Measurements from ENCODE around the gene TMPRSS9. TPM values are rescaled to one million over a fixed set of nuclear protein-coding genes. Genes with fewer than 3 reads are reported as not detected.

The TMPRSS9 gene
- total RNA-seq (2014; rRNA removed; shearing (Covaris generic)) = not detected in 2 replicates
- 0.28 TPM in 1 of 2 replicates, not detected in the other for polyA plus RNA-seq (2016; fragmentation: Nextera tagmentation; extraction: Ambion mirVana)

- Histone ChIP-seq H3K79me2 (ENCODE audit: insufficient read depth) (no peaks in the 10 kb centered on the region), H3K4me2 (ENCODE audit: unreplicated experiment) (no peak within 1 kb of the TSS), H4K20me1 (ENCODE audit: insufficient read depth) (no peaks in the 10 kb centered on the region), H3K4me1 (ENCODE audit: insufficient read depth) (no peaks in the 10 kb centered on the region), H3F3A (ENCODE audit: insufficient read depth) (no peaks in the 10 kb centered on the region; the same call in 1 of the 2 replicates), H3K9me3 (ENCODE audit: low read depth) (no peaks in the 10 kb centered on the region), H3K36me3 (ENCODE audit: low read depth) (no peaks in the 10 kb centered on the region), H3K27me3 (replicated peaks; ENCODE audit: insufficient read depth) (peaks cover 6% of the 10 kb centered on the region; the same call in 1 of the 2 replicates), H3K4me3 (no peak within 1 kb of the TSS), H3K9me2 (ENCODE audit: insufficient read depth) (no peaks in the 10 kb centered on the region), H3K9ac (no peak within 1 kb of the TSS), H3K27ac (no peak within 1 kb of the TSS), H2AFZ (no peak within 1 kb of the TSS)
- in situ Hi-C loops (cut with MboI) = no loop called here
- no peak for DNase-seq
- TF ChIP-seq EZH2phosphoT487 (IDR thresholded peaks at IDR 0.05; ENCODE audit: insufficient read depth, low read depth) = no peak
- no peak for TF ChIP-seq EZH2 (IDR thresholded peaks at IDR 0.05; ENCODE audit: insufficient read depth, poor library complexity, severe bottlenecking)
- 23 to 46% methylated on average over 22 to 43 of the region's 44 CpGs for WGBS, 2 experiments (ENCODE audit: low coverage in 1 of 2, low lambda C conversion rate in 2 of 2, missing lambda C conversion rate in 2 of 2)
Observed at GRCh38 chr19:2359992-2360685, at the start of gene TMPRSS9. Gene TMPRSS9, plus strand, starts transcription at chr19:2360265. Its CDS starts 29,521 bp downstream, at chr19:2389786.

- no peaks in the 10 kb centered on the region for H3K9me2 ChIP-seq (ENCODE audit: insufficient read depth)
- no peak overlapping the region for H3K4me3 ChIP-seq
- TF ChIP-seq EZH2phosphoT487 (IDR thresholded peaks at IDR 0.05; ENCODE audit: insufficient read depth, low read depth) (no peak), EZH2 (IDR thresholded peaks at IDR 0.05; ENCODE audit: insufficient read depth, poor library complexity, severe bottlenecking) (no peak)
- in situ Hi-C loops (cut with MboI) = no loop called here
- H3K4me1 ChIP-seq (ENCODE audit: insufficient read depth) = no peaks in the 10 kb centered on the region; the same call in 1 of the 2 replicates
- H4K20me1 ChIP-seq (ENCODE audit: insufficient read depth) = no peaks in the 10 kb centered on the region
- H3K27me3 ChIP-seq (replicated peaks; ENCODE audit: insufficient read depth) = peaks cover 16% of the 10 kb centered on the region
- WGBS, 2 experiments (ENCODE audit: low coverage in 1 of 2, low lambda C conversion rate in 2 of 2, missing lambda C conversion rate in 2 of 2) = 93% methylated on average over 4 of the region's 4 CpGs
- no peak overlapping the region for H3K4me2 ChIP-seq (ENCODE audit: unreplicated experiment)
- no peaks in the 10 kb centered on the region for H3K79me2 ChIP-seq (ENCODE audit: insufficient read depth)
- no peaks in the 10 kb centered on the region for H3K9me3 ChIP-seq (ENCODE audit: low read depth)
- H2AFZ ChIP-seq = no peak overlapping the region
- H3K9ac ChIP-seq = no peak overlapping the region
- no peaks in the 10 kb centered on the region for H3K36me3 ChIP-seq (ENCODE audit: low read depth)
- no peak overlapping the region for H3K27ac ChIP-seq
- DNase-seq = no peak
- H3F3A ChIP-seq (ENCODE audit: insufficient read depth) = no peaks in the 10 kb centered on the region
Observed at GRCh38 chr19:2311093-2311492, 49.0 kb upstream of the TMPRSS9 start.

GRCh38 chr19:2312820-2313501, 47.1 kb upstream of the TMPRSS9 start:
- in situ Hi-C loops (cut with MboI) = no loop called here
- H3K79me2 ChIP-seq (ENCODE audit: insufficient read depth) = no peaks in the 10 kb centered on the region
- DNase-seq = no peak
- no peak overlapping the region for H3K9ac ChIP-seq
- WGBS, 2 experiments (ENCODE audit: low coverage in 1 of 2, low lambda C conversion rate in 2 of 2, missing lambda C conversion rate in 2 of 2) = 28 to 45% methylated on average over 15 to 28 of the region's 28 CpGs
- 0 out of 2 replicates have a peak, but pooled peaks cover 4% of the 10 kb centered on the region for H3K27me3 ChIP-seq (replicated peaks; ENCODE audit: insufficient read depth)
- H3K9me3 ChIP-seq (ENCODE audit: low read depth) = no peaks in the 10 kb centered on the region
- H4K20me1 ChIP-seq (ENCODE audit: insufficient read depth) = no peaks in the 10 kb centered on the region
- H2AFZ ChIP-seq = no peak overlapping the region
- H3K4me3 ChIP-seq = no peak overlapping the region
- no peaks in the 10 kb centered on the region for H3F3A ChIP-seq (ENCODE audit: insufficient read depth)
- no peak for TF ChIP-seq EZH2 (IDR thresholded peaks at IDR 0.05; ENCODE audit: insufficient read depth, poor library complexity, severe bottlenecking)
- TF ChIP-seq EZH2phosphoT487 (IDR thresholded peaks at IDR 0.05; ENCODE audit: insufficient read depth, low read depth) = no peak
- H3K36me3 ChIP-seq (ENCODE audit: low read depth) = no peaks in the 10 kb centered on the region
- H3K4me1 ChIP-seq (ENCODE audit: insufficient read depth) = no peaks in the 10 kb centered on the region; the same call in 1 of the 2 replicates
- no peak overlapping the region for H3K27ac ChIP-seq
- no peak overlapping the region for H3K4me2 ChIP-seq (ENCODE audit: unreplicated experiment)
- no peaks in the 10 kb centered on the region for H3K9me2 ChIP-seq (ENCODE audit: insufficient read depth)

GRCh38 chr19:2315121-2315817, 44.8 kb upstream of the TMPRSS9 start:
- Histone ChIP-seq H3K79me2 (ENCODE audit: insufficient read depth) (no peaks in the 10 kb centered on the region), H3K4me1 (ENCODE audit: insufficient read depth) (no peaks in the 10 kb centered on the region), H4K20me1 (ENCODE audit: insufficient read depth) (no peaks in the 10 kb centered on the region), H3K9me3 (ENCODE audit: low read depth) (no peaks in the 10 kb centered on the region), H3K27me3 (replicated peaks; ENCODE audit: insufficient read depth) (no peaks in the 10 kb centered on the region), H3K27ac (no peak overlapping the region), H3K4me2 (ENCODE audit: unreplicated experiment) (no peak overlapping the region), H3K36me3 (ENCODE audit: low read depth) (no peaks in the 10 kb centered on the region), H3K9ac (no peak overlapping the region), H2AFZ (no peak overlapping the region), H3K4me3 (no peak overlapping the region), H3K9me2 (ENCODE audit: insufficient read depth) (no peaks in the 10 kb centered on the region), H3F3A (ENCODE audit: insufficient read depth) (peaks cover 12% of the 10 kb centered on the region; the same call in 1 of the 2 replicates)
- in situ Hi-C loops (cut with MboI) = no loop called here
- WGBS, 2 experiments (ENCODE audit: low coverage in 1 of 2, low lambda C conversion rate in 2 of 2, missing lambda C conversion rate in 2 of 2) = 82 to 85% methylated on average over 7 of the region's 7 CpGs
- no peak for TF ChIP-seq EZH2 (IDR thresholded peaks at IDR 0.05; ENCODE audit: insufficient read depth, poor library complexity, severe bottlenecking)
- no peak for TF ChIP-seq EZH2phosphoT487 (IDR thresholded peaks at IDR 0.05; ENCODE audit: insufficient read depth, low read depth)
- no peak for DNase-seq

Data from GM23248 (cell line).